WTC11 (cell line): ENCODE results near the gene ZEB2. TPM values are rescaled to one million over a fixed set of nuclear protein-coding genes. Genes with fewer than 3 reads are reported as not detected.

Source experiments
- ATAC-seq: fragments of 200-7000 bp; cut with Tn5 transposase; 2 replicates; pipeline ENCODE4 v1.10.0; 2021; ENCODE audit warnings: mild to moderate bottlenecking, moderate library complexity
- CTCF ChIA-PET: fragments of 300-600 bp; sonication (Branson Sonifier 250); formaldehyde crosslinking; loops from one replicate; lab custom pipeline; 2021; ENCODE audit warnings: antibody characterized with exemption; lab: Charles Lee
- POLR2A ChIA-PET: fragments of 350-600 bp; sonication (Branson Sonifier 250); formaldehyde crosslinking; loops from one replicate; lab custom pipeline; 2021; ENCODE audit warnings: antibody characterized with exemption; lab: Charles Lee
- DNase-seq: peaks from one replicate; pipeline ENCODE4 v3.0.0; 2021; ENCODE audit warnings: low spot score
- H3K27ac Mint-ChIP-seq: 2 replicates; pipeline ENCODE4 v1.8.0; 2021; ENCODE audit warnings: mixed read lengths
- H3K27me3 Mint-ChIP-seq: 2 replicates; pipeline ENCODE4 v1.8.0; 2021; ENCODE audit warnings: low read depth, mild to moderate bottlenecking, moderate library complexity, mixed read lengths
- H3K36me3 Mint-ChIP-seq: 2 replicates; pipeline ENCODE4 v1.8.0; 2021; ENCODE audit warnings: mixed read lengths
- H3K4me1 Mint-ChIP-seq: 2 replicates; pipeline ENCODE4 v1.8.0; 2022; ENCODE audit warnings: mixed read lengths
- H3K4me3 Mint-ChIP-seq: 2 replicates; pipeline ENCODE4 v1.8.0; 2021; ENCODE audit warnings: mild to moderate bottlenecking, moderate library complexity, mixed read lengths
- H3K9me3 Mint-ChIP-seq: 2 replicates; pipeline ENCODE4 v1.8.0; 2021; ENCODE audit warnings: mixed read lengths
- ATF1 ChIP-seq: sonication (generic); formaldehyde crosslinking; IDR thresholded peaks from 2 replicates; pipeline ENCODE4 v1.8.1; 2023; ENCODE audit warnings: mild to moderate bottlenecking, moderate library complexity, missing genetic modification reagents
- ETV6 ChIP-seq: sonication (generic); formaldehyde crosslinking; IDR thresholded peaks from 2 replicates; pipeline ENCODE4 v1.8.1; 2022; ENCODE audit warnings: mild to moderate bottlenecking, missing genetic modification reagents
- NR1H2 ChIP-seq: sonication (generic); formaldehyde crosslinking; IDR thresholded peaks from 2 replicates; pipeline ENCODE4 v1.9.0; 2021; ENCODE audit warnings: mild to moderate bottlenecking, moderate library complexity, missing genetic modification reagents
- SOX15 ChIP-seq: fragments of 250-450 bp; sonication (Bioruptor Pico); IDR thresholded peaks from 2 replicates; pipeline ENCODE4 v1.9.0; 2021; ENCODE audit warnings: mild to moderate bottlenecking
- SP1 ChIP-seq: sonication (generic); formaldehyde crosslinking; conservative IDR thresholded peaks from 2 replicates; pipeline ENCODE4 v1.8.1; 2022; ENCODE audit warnings: missing genetic modification reagents
- total RNA-seq: library from RNA; stranded (reverse); gene quantifications from 3 replicates; pipeline ENCODE4 v1.2.3, GENCODE V29; 2021
- TF ChIP-seq, protein P1 (sequence below): sonication (generic); formaldehyde crosslinking; IDR thresholded peaks from 2 replicates; pipeline ENCODE4 v1.8.1; 2023; ENCODE audit warnings: mild to moderate bottlenecking, missing genetic modification reagents, borderline replicate concordance
- TF ChIP-seq, protein P2 (sequence below): sonication (generic); formaldehyde crosslinking; IDR thresholded peaks from 2 replicates; pipeline ENCODE4 v1.8.0; 2022; ENCODE audit warnings: mild to moderate bottlenecking, missing genetic modification reagents
- TF ChIP-seq, protein P3 (sequence below): sonication (generic); formaldehyde crosslinking; IDR thresholded peaks from 2 replicates; pipeline ENCODE4 v1.8.1; 2023; ENCODE audit warnings: mild to moderate bottlenecking, missing genetic modification reagents
- TF ChIP-seq, protein P4 (sequence below): sonication (generic); formaldehyde crosslinking; conservative IDR thresholded peaks from 2 replicates; pipeline ENCODE4 v1.8.1; 2023; ENCODE audit warnings: mild to moderate bottlenecking, low read depth, missing genetic modification reagents, moderate library complexity
- TF ChIP-seq, protein P5 (sequence below): sonication (generic); formaldehyde crosslinking; IDR thresholded peaks from 2 replicates; pipeline ENCODE4 v1.8.0; 2023; ENCODE audit warnings: missing genetic modification reagents, mild to moderate bottlenecking, borderline replicate concordance
- TF ChIP-seq, protein P6 (sequence below): sonication (generic); formaldehyde crosslinking; IDR thresholded peaks from 2 replicates; pipeline ENCODE4 v1.8.1; 2022; ENCODE audit warnings: low read depth, mild to moderate bottlenecking, moderate library complexity, missing genetic modification reagents, borderline replicate concordance
- TF ChIP-seq, protein P7 (sequence below): fragments of 250-450 bp; sonication (Bioruptor Pico); IDR thresholded peaks from 2 replicates; pipeline ENCODE4 v1.8.0; 2021; ENCODE audit warnings: mild to moderate bottlenecking
- TF ChIP-seq, protein P8 (sequence below): sonication (generic); formaldehyde crosslinking; IDR thresholded peaks from 2 replicates; pipeline ENCODE4 v1.8.1; 2023; ENCODE audit warnings: mild to moderate bottlenecking, missing genetic modification reagents, moderate library complexity
- TF ChIP-seq, protein P9 (sequence below): sonication (generic); formaldehyde crosslinking; IDR thresholded peaks from 2 replicates; pipeline ENCODE4 v1.8.0; 2022; ENCODE audit warnings: mild to moderate bottlenecking, missing genetic modification reagents

Gene ZEB2
- total RNA-seq, 1 experiment from 2014 or later: 0.42 TPM

DNA sequence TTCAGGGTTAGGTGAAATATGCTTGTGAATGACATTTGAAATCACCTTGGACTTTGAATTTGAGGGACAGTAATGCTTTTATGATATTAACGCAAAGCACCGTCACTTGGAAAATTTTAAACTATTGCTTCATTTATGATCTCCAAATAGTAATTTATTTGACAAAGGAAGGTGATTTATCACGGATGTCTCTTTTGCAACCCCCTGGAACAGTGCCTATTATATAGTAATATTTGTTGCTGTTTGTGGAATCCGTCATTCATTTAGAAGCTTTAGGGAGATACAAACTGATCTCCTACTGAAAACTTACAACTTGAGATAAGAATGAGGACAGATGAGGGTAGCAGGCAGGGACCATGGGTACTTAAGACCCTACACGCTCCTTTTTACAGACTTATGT is 10.7 kb upstream of the ZEB2 start (continued):
- TF ChIP-seq, protein P1, sequence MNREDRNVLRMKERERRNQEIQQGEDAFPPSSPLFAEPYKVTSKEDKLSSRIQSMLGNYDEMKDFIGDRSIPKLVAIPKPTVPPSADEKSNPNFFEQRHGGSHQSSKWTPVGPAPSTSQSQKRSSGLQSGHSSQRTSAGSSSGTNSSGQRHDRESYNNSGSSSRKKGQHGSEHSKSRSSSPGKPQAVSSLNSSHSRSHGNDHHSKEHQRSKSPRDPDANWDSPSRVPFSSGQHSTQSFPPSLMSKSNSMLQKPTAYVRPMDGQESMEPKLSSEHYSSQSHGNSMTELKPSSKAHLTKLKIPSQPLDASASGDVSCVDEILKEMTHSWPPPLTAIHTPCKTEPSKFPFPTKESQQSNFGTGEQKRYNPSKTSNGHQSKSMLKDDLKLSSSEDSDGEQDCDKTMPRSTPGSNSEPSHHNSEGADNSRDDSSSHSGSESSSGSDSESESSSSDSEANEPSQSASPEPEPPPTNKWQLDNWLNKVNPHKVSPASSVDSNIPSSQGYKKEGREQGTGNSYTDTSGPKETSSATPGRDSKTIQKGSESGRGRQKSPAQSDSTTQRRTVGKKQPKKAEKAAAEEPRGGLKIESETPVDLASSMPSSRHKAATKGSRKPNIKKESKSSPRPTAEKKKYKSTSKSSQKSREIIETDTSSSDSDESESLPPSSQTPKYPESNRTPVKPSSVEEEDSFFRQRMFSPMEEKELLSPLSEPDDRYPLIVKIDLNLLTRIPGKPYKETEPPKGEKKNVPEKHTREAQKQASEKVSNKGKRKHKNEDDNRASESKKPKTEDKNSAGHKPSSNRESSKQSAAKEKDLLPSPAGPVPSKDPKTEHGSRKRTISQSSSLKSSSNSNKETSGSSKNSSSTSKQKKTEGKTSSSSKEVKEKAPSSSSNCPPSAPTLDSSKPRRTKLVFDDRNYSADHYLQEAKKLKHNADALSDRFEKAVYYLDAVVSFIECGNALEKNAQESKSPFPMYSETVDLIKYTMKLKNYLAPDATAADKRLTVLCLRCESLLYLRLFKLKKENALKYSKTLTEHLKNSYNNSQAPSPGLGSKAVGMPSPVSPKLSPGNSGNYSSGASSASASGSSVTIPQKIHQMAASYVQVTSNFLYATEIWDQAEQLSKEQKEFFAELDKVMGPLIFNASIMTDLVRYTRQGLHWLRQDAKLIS (CRISPR knock-in tag): no peak
- TF ChIP-seq, protein P2, sequence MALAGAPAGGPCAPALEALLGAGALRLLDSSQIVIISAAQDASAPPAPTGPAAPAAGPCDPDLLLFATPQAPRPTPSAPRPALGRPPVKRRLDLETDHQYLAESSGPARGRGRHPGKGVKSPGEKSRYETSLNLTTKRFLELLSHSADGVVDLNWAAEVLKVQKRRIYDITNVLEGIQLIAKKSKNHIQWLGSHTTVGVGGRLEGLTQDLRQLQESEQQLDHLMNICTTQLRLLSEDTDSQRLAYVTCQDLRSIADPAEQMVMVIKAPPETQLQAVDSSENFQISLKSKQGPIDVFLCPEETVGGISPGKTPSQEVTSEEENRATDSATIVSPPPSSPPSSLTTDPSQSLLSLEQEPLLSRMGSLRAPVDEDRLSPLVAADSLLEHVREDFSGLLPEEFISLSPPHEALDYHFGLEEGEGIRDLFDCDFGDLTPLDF (CRISPR knock-in tag): no peak
- TF ChIP-seq, protein P3, sequence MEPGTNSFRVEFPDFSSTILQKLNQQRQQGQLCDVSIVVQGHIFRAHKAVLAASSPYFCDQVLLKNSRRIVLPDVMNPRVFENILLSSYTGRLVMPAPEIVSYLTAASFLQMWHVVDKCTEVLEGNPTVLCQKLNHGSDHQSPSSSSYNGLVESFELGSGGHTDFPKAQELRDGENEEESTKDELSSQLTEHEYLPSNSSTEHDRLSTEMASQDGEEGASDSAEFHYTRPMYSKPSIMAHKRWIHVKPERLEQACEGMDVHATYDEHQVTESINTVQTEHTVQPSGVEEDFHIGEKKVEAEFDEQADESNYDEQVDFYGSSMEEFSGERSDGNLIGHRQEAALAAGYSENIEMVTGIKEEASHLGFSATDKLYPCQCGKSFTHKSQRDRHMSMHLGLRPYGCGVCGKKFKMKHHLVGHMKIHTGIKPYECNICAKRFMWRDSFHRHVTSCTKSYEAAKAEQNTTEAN (CRISPR knock-in tag): no peak

DNA sequence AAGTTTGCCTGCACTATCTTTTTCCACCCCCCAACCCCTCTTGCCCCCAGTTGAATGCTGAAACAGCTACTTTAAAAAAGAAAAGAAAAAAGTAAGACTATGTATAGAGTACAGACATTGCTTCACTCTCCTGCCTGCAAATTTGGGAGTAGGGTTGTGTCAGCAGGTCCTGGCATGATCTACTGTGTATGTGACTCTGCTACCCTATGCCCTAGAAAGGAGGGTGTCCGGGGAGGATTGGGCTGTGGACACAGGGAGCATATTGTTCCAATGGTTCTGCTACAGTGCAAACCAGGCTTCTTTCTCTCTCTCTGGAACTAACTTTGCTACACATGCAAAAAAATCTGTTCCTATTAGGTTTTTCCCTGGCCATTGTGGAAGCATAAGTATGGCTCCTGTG is 9.9 kb upstream of the ZEB2 start:
- Mint-ChIP-seq H3K4me1 (peaks cover 12% of the 10 kb centered on the region), H3K4me3 (no peak overlapping the region), H3K9me3 (peaks cover 10% of the 10 kb centered on the region), H3K36me3 (peaks cover 7% of the 10 kb centered on the region), H3K27ac (no peak overlapping the region), H3K27me3 (peaks cover 11% of the 10 kb centered on the region)
- DNase-seq: no peak
- ChIA-PET CTCF (no interaction called here), POLR2A (no interaction called here)
- ATAC-seq: no peak
- TF ChIP-seq, protein P4, sequence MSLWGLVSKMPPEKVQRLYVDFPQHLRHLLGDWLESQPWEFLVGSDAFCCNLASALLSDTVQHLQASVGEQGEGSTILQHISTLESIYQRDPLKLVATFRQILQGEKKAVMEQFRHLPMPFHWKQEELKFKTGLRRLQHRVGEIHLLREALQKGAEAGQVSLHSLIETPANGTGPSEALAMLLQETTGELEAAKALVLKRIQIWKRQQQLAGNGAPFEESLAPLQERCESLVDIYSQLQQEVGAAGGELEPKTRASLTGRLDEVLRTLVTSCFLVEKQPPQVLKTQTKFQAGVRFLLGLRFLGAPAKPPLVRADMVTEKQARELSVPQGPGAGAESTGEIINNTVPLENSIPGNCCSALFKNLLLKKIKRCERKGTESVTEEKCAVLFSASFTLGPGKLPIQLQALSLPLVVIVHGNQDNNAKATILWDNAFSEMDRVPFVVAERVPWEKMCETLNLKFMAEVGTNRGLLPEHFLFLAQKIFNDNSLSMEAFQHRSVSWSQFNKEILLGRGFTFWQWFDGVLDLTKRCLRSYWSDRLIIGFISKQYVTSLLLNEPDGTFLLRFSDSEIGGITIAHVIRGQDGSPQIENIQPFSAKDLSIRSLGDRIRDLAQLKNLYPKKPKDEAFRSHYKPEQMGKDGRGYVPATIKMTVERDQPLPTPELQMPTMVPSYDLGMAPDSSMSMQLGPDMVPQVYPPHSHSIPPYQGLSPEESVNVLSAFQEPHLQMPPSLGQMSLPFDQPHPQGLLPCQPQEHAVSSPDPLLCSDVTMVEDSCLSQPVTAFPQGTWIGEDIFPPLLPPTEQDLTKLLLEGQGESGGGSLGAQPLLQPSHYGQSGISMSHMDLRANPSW (CRISPR knock-in tag): no peak
- no peak for TF ChIP-seq SP1
- TF ChIP-seq, protein P5, sequence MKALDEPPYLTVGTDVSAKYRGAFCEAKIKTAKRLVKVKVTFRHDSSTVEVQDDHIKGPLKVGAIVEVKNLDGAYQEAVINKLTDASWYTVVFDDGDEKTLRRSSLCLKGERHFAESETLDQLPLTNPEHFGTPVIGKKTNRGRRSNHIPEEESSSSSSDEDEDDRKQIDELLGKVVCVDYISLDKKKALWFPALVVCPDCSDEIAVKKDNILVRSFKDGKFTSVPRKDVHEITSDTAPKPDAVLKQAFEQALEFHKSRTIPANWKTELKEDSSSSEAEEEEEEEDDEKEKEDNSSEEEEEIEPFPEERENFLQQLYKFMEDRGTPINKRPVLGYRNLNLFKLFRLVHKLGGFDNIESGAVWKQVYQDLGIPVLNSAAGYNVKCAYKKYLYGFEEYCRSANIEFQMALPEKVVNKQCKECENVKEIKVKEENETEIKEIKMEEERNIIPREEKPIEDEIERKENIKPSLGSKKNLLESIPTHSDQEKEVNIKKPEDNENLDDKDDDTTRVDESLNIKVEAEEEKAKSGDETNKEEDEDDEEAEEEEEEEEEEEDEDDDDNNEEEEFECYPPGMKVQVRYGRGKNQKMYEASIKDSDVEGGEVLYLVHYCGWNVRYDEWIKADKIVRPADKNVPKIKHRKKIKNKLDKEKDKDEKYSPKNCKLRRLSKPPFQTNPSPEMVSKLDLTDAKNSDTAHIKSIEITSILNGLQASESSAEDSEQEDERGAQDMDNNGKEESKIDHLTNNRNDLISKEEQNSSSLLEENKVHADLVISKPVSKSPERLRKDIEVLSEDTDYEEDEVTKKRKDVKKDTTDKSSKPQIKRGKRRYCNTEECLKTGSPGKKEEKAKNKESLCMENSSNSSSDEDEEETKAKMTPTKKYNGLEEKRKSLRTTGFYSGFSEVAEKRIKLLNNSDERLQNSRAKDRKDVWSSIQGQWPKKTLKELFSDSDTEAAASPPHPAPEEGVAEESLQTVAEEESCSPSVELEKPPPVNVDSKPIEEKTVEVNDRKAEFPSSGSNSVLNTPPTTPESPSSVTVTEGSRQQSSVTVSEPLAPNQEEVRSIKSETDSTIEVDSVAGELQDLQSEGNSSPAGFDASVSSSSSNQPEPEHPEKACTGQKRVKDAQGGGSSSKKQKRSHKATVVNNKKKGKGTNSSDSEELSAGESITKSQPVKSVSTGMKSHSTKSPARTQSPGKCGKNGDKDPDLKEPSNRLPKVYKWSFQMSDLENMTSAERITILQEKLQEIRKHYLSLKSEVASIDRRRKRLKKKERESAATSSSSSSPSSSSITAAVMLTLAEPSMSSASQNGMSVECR: no peak
- TF ChIP-seq, protein P6, sequence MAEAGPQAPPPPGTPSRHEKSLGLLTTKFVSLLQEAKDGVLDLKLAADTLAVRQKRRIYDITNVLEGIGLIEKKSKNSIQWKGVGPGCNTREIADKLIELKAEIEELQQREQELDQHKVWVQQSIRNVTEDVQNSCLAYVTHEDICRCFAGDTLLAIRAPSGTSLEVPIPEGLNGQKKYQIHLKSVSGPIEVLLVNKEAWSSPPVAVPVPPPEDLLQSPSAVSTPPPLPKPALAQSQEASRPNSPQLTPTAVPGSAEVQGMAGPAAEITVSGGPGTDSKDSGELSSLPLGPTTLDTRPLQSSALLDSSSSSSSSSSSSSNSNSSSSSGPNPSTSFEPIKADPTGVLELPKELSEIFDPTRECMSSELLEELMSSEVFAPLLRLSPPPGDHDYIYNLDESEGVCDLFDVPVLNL (CRISPR knock-in tag): no peak
- TF ChIP-seq, protein P7, sequence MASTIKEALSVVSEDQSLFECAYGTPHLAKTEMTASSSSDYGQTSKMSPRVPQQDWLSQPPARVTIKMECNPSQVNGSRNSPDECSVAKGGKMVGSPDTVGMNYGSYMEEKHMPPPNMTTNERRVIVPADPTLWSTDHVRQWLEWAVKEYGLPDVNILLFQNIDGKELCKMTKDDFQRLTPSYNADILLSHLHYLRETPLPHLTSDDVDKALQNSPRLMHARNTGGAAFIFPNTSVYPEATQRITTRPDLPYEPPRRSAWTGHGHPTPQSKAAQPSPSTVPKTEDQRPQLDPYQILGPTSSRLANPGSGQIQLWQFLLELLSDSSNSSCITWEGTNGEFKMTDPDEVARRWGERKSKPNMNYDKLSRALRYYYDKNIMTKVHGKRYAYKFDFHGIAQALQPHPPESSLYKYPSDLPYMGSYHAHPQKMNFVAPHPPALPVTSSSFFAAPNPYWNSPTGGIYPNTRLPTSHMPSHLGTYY: no peak
- TF ChIP-seq, protein P8, sequence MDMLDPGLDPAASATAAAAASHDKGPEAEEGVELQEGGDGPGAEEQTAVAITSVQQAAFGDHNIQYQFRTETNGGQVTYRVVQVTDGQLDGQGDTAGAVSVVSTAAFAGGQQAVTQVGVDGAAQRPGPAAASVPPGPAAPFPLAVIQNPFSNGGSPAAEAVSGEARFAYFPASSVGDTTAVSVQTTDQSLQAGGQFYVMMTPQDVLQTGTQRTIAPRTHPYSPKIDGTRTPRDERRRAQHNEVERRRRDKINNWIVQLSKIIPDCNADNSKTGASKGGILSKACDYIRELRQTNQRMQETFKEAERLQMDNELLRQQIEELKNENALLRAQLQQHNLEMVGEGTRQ (CRISPR knock-in tag): no peak
- TF ChIP-seq ETV6: no peak
- TF ChIP-seq NR1H2 (CRISPR knock-in tag): no peak
- no peak for TF ChIP-seq ATF1 (CRISPR knock-in tag)
- no peak for TF ChIP-seq SOX15
- TF ChIP-seq, protein P9, sequence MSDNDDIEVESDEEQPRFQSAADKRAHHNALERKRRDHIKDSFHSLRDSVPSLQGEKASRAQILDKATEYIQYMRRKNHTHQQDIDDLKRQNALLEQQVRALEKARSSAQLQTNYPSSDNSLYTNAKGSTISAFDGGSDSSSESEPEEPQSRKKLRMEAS (CRISPR knock-in tag): no peak
- TF ChIP-seq, protein P2 (CRISPR knock-in tag): no peak
